ENCODE data around the gene SHD. TPM values are rescaled to one million over a fixed set of nuclear protein-coding genes. Genes with fewer than 3 reads are reported as not detected.

The SHD gene
- total and polyA plus RNA-seq, 2 of the 8 experiments (the other 6 are each of a cell fraction or from before 2014, with no cell fraction given), result 5.8 to 10.7 TPM

GRCh38 chr19:4319067-4319718, 40.1 kb downstream of the SHD start:
- Histone ChIP-seq H3K27ac (ENCODE audit: low read depth, low read length) (no peak overlapping the region), H2BK5ac (ENCODE audit: low read depth, low read length) (no peak overlapping the region), H3K36me3 (ENCODE audit: control insufficient read depth in 2 of 4, insufficient read depth in 4 of 4, low read length in 3 of 4) (peaks cover 3 to 41% (median 18%) of the 10 kb centered on the region in 4 experiments; a peak in 7 of 8 replicates), H4K8ac (ENCODE audit: extremely low read depth, insufficient read depth, low read length) (no peak overlapping the region), H3K14ac (ENCODE audit: insufficient read length) (no peak overlapping the region), H4K20me1 (replicated peaks in 1 of 2; ENCODE audit: control insufficient read depth in 1 of 2, insufficient read depth in 2 of 2, low read length in 2 of 2) (peaks cover 0 to 2% of the 10 kb centered on the region in 2 experiments), H4K91ac (replicated peaks; ENCODE audit: insufficient read length, low read length) (no peak overlapping the region), H3K4me1 (replicated peaks in 1 of 4; ENCODE audit: control insufficient read depth in 3 of 4, insufficient read depth in 4 of 4, low read length in 3 of 4) (no peaks in the 10 kb centered on the region), H3K9me3 (ENCODE audit: insufficient read depth in 2 of 2, low read depth in 1 of 2, low read length in 1 of 2) (peaks cover 0 to 4% of the 10 kb centered on the region in 2 experiments; a peak in 2 of 4 replicates), H4K5ac (ENCODE audit: insufficient read length, low read depth, low read length) (no peak overlapping the region), H3K27me3 (replicated peaks in 1 of 4; ENCODE audit: control insufficient read depth in 3 of 4, extremely low read depth in 1 of 4, insufficient read depth in 3 of 4, low read length in 3 of 4) (no peaks in the 10 kb centered on the region), H2BK20ac (ENCODE audit: low read length) (no peak overlapping the region), H2AFZ (ENCODE audit: low read length) (no peak overlapping the region), H3K4me2 (ENCODE audit: insufficient read depth in 1 of 2, low read depth in 2 of 2, low read length in 2 of 2) (no peak overlapping the region), H3K4ac (replicated peaks; ENCODE audit: insufficient read length, low read depth, low read length) (no peak overlapping the region), H3K23me2 (ENCODE audit: low read depth, low read length) (no peaks in the 10 kb centered on the region; the same call in 1 of the 2 replicates), H2BK120ac (replicated peaks; ENCODE audit: low read depth, low read length) (no peak overlapping the region), H3K4me3 (ENCODE audit: extremely low read depth in 1 of 4, insufficient read depth in 2 of 4, low read depth in 3 of 4, low read length in 4 of 4) (no peak overlapping the region), H3K79me2 (ENCODE audit: control insufficient read depth in 1 of 2, insufficient read depth in 2 of 2, low read length in 2 of 2) (no peaks in the 10 kb centered on the region), H3K56ac (replicated peaks; ENCODE audit: insufficient read length, low read depth, low read length) (no peak overlapping the region), H3K18ac (ENCODE audit: extremely low read depth, low read length) (no peak overlapping the region), H3K23ac (ENCODE audit: insufficient read length) (no peak overlapping the region), H2AK5ac (ENCODE audit: low read depth, low read length) (no peak overlapping the region), H2BK15ac (ENCODE audit: low read length) (no peak overlapping the region), H3K9ac (replicated peaks in 1 of 4; ENCODE audit: extremely low read depth in 1 of 4, low read depth in 3 of 4, low read length in 3 of 4) (no peak overlapping the region), H3K79me1 (ENCODE audit: low read depth, low read length) (no peaks in the 10 kb centered on the region), H2BK12ac (ENCODE audit: low read depth, low read length) (no peak overlapping the region)
- POLR2A ChIA-PET (ENCODE audit: partially characterized antibody), result interaction anchor here (0.9 to 7.4 kb wide), 6 partner anchors 10 to 70 kb away, joined by 3 to 86 read pairs (median 4); partner anchors contain the start of genes FSD1 and MPND
- DNase-seq (ENCODE audit: low read depth in 1 of 2, low spot score in 2 of 2) (no peak), FAIRE-seq (no peak)
- CTCF ChIA-PET (ENCODE audit: partially characterized antibody), result interaction anchor here (0.6 to 8.2 kb wide), 6 partner anchors 19 to 187 kb away, joined by 3 to 71 read pairs (median 4); partner anchors contain the start of genes SH3GL1 and STAP2
- 100% methylated on average over 2 of the region's 2 CpGs; no CpG with 5 or more reads in 1 of the 2 experiments for WGBS, 2 experiments (ENCODE audit: extremely low coverage in 1 of 2, insufficient coverage in 1 of 2, insufficient read length in 1 of 2, insufficient replicate concordance in 2 of 2, low coverage in 1 of 2, low lambda C conversion rate in 2 of 2, missing lambda C conversion rate in 1 of 2)
- TF ChIP-seq MAFK (IDR thresholded peaks at IDR 0.05; ENCODE audit: low read depth, low read length) (no peak), BACH1 (IDR thresholded peaks at IDR 0.05; ENCODE audit: low read length) (no peak), RBBP5 (IDR thresholded peaks at IDR 0.05; ENCODE audit: borderline replicate concordance, low read depth, low read length) (no peak), BRCA1 (IDR thresholded peaks at IDR 0.05; ENCODE audit: low read depth, low read length) (no peak), JUND (IDR thresholded peaks at IDR 0.05; ENCODE audit: low read length) (no peak), EP300 (IDR thresholded peaks at IDR 0.05; ENCODE audit: borderline replicate concordance in 1 of 2, low read depth in 2 of 2, low read length in 2 of 2) (no peak), TAF7 (optimal IDR thresholded peaks at IDR 0.05; ENCODE audit: borderline replicate concordance, low read depth, low read length) (no peak), SUZ12 (IDR thresholded peaks at IDR 0.05; ENCODE audit: low read length) (no peak), GTF2F1 (IDR thresholded peaks at IDR 0.05; ENCODE audit: borderline replicate concordance, low read depth, low read length) (no peak), FOSL1 (IDR thresholded peaks at IDR 0.05; ENCODE audit: insufficient read depth, low read depth, low read length) (no peak), BCL11A (IDR thresholded peaks at IDR 0.05; ENCODE audit: low read depth in 2 of 2, low read length in 2 of 2) (no peak)
- TF ChIP-seq, protein P1, sequence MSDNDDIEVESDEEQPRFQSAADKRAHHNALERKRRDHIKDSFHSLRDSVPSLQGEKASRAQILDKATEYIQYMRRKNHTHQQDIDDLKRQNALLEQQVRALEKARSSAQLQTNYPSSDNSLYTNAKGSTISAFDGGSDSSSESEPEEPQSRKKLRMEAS (IDR thresholded peaks at IDR 0.05), result no peak
